Thyroid gland (tissue), 4 donors: ENCODE data around the gene SMYD2.

Experiments used
- POLR2A ChIP-seq, 2 donors: fragments of 450-650 bp; IDR thresholded peaks; one replicate each; pipeline ENCODE4 v1.6.1; 2017; ENCODE audit warnings: antibody characterized with exemption in 2 of 2, mild to moderate bottlenecking in 2 of 2, moderate library complexity in 1 of 2
- TF ChIP-seq, protein P1 (sequence below), 6 experiments: fragments of 200-600 bp in 3 of 6; fragments of 450-650 bp in 3 of 6; sonication (generic) in 3 of 6; IDR thresholded peaks; one replicate each; pipeline ENCODE4 v1.5.1; 2016 to 2019; ENCODE audit warnings: antibody characterized with exemption in 6 of 6, mild to moderate bottlenecking in 2 of 6, inconsistent platforms in 1 of 6, moderate library complexity in 1 of 6

DNA sequence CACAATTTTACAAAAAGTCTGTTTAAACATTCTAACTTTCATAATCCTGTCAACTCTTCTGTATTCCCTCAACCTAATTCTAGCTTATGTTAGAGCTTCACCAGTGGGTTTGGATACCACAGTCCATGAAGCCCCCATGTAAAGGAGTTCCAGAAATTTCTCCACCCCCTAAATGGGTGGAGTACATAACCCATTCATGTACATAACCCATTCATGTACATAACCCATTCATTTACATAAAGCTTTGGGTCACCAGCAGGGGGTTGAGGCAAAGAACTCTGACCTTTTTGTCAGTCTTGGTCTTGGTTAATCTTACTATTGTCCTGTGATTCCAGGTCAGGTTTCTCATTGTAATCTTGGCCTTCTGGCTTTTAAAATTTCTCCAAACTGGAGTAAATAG lies 61.6 kb downstream of the SMYD2 start:
- no peak for TF ChIP-seq POLR2A (IDR thresholded peaks at IDR 0.05)
- TF ChIP-seq, protein P1, sequence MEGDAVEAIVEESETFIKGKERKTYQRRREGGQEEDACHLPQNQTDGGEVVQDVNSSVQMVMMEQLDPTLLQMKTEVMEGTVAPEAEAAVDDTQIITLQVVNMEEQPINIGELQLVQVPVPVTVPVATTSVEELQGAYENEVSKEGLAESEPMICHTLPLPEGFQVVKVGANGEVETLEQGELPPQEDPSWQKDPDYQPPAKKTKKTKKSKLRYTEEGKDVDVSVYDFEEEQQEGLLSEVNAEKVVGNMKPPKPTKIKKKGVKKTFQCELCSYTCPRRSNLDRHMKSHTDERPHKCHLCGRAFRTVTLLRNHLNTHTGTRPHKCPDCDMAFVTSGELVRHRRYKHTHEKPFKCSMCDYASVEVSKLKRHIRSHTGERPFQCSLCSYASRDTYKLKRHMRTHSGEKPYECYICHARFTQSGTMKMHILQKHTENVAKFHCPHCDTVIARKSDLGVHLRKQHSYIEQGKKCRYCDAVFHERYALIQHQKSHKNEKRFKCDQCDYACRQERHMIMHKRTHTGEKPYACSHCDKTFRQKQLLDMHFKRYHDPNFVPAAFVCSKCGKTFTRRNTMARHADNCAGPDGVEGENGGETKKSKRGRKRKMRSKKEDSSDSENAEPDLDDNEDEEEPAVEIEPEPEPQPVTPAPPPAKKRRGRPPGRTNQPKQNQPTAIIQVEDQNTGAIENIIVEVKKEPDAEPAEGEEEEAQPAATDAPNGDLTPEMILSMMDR (IDR thresholded peaks at IDR 0.05): no peak
